HG03045 (cell line): ENCODE data around the gene DNAH17.

ENCODE experiments used
- ATAC-seq: cut with Tn5 transposase; IDR thresholded peaks from one replicate; pipeline ENCODE4 v1.9.1; 2021; ENCODE audit warnings: mild to moderate bottlenecking, moderate library complexity; ENCODE audit not compliant: unreplicated experiment

DNAH17 gene

DNA sequence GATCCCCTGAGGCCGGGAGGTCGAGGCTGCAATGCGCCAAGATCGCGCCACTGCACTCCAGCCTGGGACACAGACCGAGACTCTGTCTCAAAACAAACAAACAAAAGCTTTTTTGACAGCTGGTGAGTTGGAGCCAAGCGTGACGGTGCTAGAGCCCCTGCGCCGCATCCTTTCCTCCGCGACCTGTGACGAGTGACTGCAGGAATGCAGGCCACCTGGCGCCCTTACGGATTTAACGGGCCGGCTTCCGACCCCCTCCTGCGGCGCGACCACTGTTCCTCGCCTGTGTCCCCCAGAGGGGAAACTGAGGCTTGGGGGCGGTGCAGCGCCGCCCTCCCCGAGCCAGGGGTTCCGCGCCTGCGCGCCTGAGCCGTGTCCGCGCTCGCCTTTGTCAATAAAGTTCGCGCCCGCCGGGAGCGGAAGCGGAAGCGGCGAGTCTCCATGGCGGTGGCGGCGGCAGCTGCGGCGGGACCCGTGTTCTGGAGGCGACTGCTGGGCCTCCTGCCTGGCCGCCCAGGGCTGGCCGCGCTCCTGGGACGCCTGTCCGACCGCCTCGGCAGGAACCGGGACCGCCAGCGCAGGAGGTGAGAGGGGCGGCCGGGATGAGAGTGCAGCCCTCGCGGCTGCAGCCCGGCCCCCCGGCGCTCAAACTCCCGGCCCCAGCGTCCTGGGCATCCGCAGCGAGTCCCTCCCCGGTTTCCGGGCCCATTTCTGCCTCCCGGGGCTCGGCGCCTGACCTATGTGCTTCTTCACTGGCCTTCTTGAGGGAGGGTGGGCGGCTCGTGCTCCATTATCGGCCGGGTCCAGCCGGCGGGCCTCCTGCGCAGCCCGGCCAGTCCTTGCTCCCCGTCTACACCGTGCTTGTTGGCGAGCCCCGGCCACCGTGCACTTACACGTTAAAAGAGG, 198.7 kb downstream of the DNAH17 start, which contains the start of gene PGS1:
TSS of gene PGS1 (plus strand) at position 425 of the 906 bp plus-strand sequence. CDS start at position 442, 17 bp downstream.
- ATAC-seq = peak; percentile 57

DNA sequence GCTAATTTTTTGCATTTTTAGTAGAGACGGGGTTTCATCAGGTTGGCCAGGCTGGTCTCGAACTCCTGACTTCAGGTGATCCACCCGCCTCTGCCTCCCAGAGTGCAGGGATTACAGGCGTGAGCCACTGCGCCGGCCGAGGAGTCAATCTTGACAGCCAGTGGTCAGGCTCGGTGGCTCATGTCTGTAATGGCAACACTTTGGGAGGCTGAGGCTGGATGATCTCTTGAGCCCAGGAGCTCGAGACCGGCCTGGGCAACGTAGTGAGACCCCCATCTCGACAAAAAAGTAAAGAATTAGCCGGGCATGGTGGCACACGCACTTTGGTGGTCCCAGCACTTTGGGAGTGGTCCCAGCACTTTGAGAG, 199.4 kb downstream of the DNAH17 start:
- no peak for ATAC-seq

DNA sequence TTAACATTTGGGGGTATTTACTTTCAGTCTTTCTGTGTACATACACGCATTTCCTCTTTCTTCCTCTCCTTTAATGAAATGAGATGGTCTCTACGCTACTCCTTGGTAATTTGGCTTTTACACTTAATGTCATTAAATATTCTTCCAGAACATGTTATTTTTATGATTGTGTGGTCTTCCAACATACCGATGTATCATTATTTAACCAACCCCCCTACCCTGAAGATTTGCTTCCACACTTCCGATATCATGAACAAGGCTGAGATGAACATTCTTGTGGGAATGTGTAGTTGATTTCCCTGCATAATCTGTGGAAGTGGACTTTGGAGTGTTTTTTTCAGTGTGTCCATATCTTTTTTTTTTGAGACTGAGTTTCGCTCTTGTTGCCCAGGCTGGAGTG, 201.0 kb downstream of the DNAH17 start:
- ATAC-seq = no peak

DNA sequence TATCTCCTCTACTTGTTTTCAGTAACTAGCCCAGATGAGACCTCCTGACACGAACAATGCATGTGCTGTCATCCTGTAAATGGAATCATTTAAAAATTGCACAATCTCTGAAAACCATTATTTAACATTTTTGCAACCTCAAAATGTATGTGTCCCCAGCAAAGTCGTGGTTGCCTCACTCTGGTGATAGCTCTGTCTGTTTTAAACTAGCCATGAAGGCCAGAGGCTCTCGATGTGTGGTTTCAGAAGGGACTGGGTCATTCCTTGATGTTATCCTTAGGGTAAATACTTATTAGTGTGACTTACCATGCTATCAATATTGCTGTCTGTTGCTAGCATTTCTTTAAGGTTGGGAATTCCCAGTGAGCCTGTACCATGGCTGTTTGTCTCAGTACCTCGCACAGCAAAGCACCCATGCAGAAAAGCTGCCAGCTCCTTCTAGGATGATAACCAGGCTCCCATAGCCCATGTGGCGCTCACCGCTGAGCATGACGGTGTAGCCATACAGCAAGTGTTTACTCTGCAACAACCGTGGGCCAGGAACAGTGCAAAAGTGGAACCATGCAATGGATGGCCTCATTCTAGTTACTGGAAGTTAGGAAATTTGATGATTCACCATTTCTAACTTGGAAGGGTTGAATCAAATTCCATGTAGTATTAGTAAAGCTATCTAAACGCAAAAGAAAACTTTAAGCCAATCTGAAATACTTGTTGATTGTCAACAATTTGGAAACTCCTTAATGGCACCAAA, 201.6 kb downstream of the DNAH17 start:
- no peak for ATAC-seq

DNA sequence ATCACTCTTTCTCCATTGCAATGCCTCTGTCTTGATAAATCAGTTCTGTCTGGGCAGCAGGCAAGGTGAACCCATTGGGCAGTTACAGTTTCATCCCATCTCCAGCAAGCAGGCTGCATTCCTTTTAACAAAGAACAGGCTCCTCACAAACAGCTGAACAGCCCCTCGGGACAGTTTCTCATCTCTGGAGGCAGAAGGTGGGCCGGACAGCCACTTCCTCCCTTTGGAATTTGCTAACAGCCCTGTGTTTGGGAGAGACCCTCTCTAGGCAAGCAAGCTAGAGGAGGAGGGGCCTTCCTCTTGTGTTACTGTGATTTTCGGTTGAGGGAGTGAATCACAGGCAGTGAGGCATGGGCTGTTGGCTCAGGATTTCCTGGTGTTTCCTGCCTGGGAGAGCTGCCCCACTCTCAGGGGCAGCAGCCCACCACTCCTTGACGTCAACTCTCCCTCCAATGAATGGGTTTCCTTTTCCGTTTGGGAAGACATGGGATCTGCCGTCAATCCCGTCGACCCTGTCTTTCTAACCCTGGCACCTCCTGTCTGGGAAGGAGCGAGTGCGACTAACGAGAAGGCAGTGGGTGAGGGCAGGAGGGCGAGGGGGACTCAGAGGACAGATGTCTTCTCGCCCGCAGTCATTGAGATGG, 202.4 kb downstream of the DNAH17 start:
- no peak for ATAC-seq

DNA sequence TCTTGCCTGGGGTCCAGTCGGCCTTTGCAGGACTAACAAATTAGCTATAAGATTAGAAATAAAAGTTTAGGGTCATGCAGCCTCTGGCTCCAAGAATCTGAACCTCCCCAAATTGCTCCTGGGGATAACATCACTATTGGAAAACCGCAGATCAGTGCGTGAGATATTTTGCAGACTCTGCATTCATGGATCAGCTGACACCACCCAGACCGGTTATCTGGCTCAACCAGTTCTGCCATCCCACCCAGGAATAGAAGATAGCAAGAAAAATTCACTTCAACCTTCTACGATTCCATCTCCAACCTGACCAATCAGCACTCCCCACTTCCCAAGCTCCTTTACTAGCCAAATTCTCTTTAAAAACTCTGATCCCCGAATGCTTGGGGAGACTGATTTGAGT, 203.0 kb downstream of the DNAH17 start:
- no peak for ATAC-seq
